OCI-LY1 (cell line): ENCODE measurements around the gene LLGL2.

Source experiments
- EZH2 ChIP-seq: fragments of 200-600 bp; sonication (generic), shearing (Covaris generic); IDR thresholded peaks from 2 replicates; pipeline ENCODE4 v1.8.0; 2017; ENCODE audit warnings: borderline replicate concordance, mixed run types, mild to moderate bottlenecking, antibody characterized with exemption, low read length, moderate library complexity, mixed read lengths
- TF ChIP-seq, protein P1 (sequence below): fragments of 200-600 bp; sonication (generic), shearing (Covaris generic); IDR thresholded peaks from 2 replicates; pipeline ENCODE4 v1.5.1; 2017; ENCODE audit warnings: mild to moderate bottlenecking, antibody characterized with exemption, low read length, moderate library complexity, mixed read lengths

GRCh38 chr17:75616521-75617122 lies 91.1 kb downstream of the LLGL2 start:
- TF ChIP-seq EZH2 = no peak
- TF ChIP-seq, protein P1, sequence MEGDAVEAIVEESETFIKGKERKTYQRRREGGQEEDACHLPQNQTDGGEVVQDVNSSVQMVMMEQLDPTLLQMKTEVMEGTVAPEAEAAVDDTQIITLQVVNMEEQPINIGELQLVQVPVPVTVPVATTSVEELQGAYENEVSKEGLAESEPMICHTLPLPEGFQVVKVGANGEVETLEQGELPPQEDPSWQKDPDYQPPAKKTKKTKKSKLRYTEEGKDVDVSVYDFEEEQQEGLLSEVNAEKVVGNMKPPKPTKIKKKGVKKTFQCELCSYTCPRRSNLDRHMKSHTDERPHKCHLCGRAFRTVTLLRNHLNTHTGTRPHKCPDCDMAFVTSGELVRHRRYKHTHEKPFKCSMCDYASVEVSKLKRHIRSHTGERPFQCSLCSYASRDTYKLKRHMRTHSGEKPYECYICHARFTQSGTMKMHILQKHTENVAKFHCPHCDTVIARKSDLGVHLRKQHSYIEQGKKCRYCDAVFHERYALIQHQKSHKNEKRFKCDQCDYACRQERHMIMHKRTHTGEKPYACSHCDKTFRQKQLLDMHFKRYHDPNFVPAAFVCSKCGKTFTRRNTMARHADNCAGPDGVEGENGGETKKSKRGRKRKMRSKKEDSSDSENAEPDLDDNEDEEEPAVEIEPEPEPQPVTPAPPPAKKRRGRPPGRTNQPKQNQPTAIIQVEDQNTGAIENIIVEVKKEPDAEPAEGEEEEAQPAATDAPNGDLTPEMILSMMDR = no peak
